Tibial artery (tissue), 4 donors: Measurements from ENCODE around the gene YWHAB.

Experiments used
- DNase-seq, 2 donors: peaks; one replicate each; pipeline ENCODE4 v3.0.0-alpha.2; 2019
- H3K27ac ChIP-seq, 2 donors: fragments of 200-600 bp; sonication (generic) in 1 of 2; 1 replicate in 1 of 2; 2 replicates in 1 of 2; pipeline ENCODE4 v1.5.1; 2018 to 2019; ENCODE audit warnings: mild to moderate bottlenecking in 1 of 2
- H3K27me3 ChIP-seq, 2 donors: fragments of 200-600 bp; sonication (generic) in 1 of 2; one replicate each; pipeline versions ENCODE4 v1.5.1 to v1.6.0; 2016 to 2019
- H3K36me3 ChIP-seq, 3 donors: fragments of 200-600 bp; sonication (generic) in 2 of 3; one replicate each; pipeline ENCODE4 v1.5.1; 2016 to 2019; ENCODE audit warnings: mild to moderate bottlenecking in 2 of 3
- H3K4me1 ChIP-seq, 4 donors: fragments of 200-600 bp; sonication (generic) in 2 of 4; 1 replicate in 3 of 4; 2 replicates in 1 of 4; pipeline ENCODE4 v1.5.1; 2016 to 2019
- H3K4me3 ChIP-seq, 2 donors: fragments of 200-600 bp; sonication (generic) in 1 of 2; 1 replicate in 1 of 2; 2 replicates in 1 of 2; pipeline ENCODE4 v1.5.1; 2018 to 2019; ENCODE audit warnings: mild to moderate bottlenecking in 2 of 2
- H3K9me3 ChIP-seq, 3 donors: fragments of 200-600 bp; sonication (generic) in 1 of 3; one replicate each; pipeline ENCODE4 v1.5.1; 2016 to 2019
- intact Hi-C: fragments of 100-400 bp; cut with DNase I; formaldehyde crosslinking; loops from one replicate; pipeline ENCODE4 v1.15.0; 2023; ENCODE audit warnings: low total_unique reads
- TF ChIP-seq, protein P1 (sequence below), 2 experiments: fragments of 200-600 bp in 1 of 2; fragments of 450-650 bp in 1 of 2; IDR thresholded peaks; one replicate each; pipeline ENCODE4 v1.5.1; 2017 to 2019; ENCODE audit warnings: antibody characterized with exemption in 2 of 2, mild to moderate bottlenecking in 1 of 2, moderate library complexity in 1 of 2

YWHAB gene

DNA sequence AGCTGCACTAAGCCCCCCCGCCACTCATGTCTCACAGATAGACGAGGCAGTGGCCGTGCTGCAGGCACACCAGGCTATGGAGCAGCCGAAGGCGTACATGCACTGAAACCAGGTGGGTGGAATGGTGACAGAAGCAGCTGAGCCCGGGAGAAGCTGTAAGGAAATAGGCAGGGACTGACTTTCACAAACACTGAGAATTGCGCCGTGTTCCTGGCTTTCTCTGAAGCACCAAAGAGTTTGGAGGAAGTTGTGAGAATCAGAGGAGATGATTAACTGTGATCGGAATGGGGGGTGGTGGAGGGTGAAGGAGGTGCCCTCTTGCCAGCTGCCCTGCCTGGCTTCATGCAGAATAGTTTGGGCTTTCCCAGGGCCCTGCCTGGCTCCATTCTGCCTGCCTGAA, 53.1 kb downstream of the YWHAB start:
- peaks cover 27 to 91% (median 28%) of the 10 kb centered on the region in 3 donors for H3K36me3 ChIP-seq
- no peak overlapping the region for H3K27ac ChIP-seq
- intact Hi-C loops: no loop called here
- H3K27me3 ChIP-seq: no peaks in the 10 kb centered on the region
- H3K4me1 ChIP-seq: no peaks in the 10 kb centered on the region
- TF ChIP-seq, protein P1, sequence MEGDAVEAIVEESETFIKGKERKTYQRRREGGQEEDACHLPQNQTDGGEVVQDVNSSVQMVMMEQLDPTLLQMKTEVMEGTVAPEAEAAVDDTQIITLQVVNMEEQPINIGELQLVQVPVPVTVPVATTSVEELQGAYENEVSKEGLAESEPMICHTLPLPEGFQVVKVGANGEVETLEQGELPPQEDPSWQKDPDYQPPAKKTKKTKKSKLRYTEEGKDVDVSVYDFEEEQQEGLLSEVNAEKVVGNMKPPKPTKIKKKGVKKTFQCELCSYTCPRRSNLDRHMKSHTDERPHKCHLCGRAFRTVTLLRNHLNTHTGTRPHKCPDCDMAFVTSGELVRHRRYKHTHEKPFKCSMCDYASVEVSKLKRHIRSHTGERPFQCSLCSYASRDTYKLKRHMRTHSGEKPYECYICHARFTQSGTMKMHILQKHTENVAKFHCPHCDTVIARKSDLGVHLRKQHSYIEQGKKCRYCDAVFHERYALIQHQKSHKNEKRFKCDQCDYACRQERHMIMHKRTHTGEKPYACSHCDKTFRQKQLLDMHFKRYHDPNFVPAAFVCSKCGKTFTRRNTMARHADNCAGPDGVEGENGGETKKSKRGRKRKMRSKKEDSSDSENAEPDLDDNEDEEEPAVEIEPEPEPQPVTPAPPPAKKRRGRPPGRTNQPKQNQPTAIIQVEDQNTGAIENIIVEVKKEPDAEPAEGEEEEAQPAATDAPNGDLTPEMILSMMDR (IDR thresholded peaks at IDR 0.05): no peak
- H3K4me3 ChIP-seq: no peak overlapping the region
- no peaks in the 10 kb centered on the region for H3K9me3 ChIP-seq
- no peak for DNase-seq

DNA sequence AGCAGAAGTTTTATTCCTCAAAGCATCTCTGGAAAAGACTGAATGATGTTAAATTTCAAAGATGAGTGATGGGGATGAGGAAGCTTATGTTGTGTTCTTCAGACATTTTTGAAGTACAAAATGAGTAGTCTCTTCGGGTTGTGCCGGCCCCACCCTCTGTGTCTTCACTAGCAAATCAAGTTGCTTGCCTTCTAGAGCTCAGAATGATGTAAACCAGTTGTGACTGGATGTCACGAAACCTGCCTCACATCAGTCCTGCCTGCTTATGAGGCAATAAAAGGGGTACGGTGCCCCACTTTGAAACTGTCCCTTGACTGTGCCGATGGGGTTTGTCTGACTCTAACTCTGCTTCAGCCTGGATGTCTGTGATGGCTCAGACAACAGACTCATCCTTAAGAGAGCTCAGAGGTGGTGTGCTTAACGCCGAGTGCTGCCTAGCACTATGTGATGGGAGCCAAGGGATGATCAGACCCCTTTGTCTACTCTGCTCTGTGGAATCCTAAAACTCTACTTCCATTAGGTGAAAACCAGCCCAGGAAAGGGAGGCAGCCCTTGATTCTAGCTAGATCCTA, 55.7 kb downstream of the YWHAB start:
- TF ChIP-seq, protein P1 (IDR thresholded peaks at IDR 0.05): no peak
- intact Hi-C loops: no loop called here
- Histone ChIP-seq H3K4me1 (no peaks in the 10 kb centered on the region), H3K9me3 (no peaks in the 10 kb centered on the region), H3K36me3 (peaks cover 35 to 95% (median 47%) of the 10 kb centered on the region in 3 donors), H3K27me3 (no peaks in the 10 kb centered on the region), H3K27ac (no peak overlapping the region), H3K4me3 (no peak overlapping the region)
- DNase-seq: no peak

DNA sequence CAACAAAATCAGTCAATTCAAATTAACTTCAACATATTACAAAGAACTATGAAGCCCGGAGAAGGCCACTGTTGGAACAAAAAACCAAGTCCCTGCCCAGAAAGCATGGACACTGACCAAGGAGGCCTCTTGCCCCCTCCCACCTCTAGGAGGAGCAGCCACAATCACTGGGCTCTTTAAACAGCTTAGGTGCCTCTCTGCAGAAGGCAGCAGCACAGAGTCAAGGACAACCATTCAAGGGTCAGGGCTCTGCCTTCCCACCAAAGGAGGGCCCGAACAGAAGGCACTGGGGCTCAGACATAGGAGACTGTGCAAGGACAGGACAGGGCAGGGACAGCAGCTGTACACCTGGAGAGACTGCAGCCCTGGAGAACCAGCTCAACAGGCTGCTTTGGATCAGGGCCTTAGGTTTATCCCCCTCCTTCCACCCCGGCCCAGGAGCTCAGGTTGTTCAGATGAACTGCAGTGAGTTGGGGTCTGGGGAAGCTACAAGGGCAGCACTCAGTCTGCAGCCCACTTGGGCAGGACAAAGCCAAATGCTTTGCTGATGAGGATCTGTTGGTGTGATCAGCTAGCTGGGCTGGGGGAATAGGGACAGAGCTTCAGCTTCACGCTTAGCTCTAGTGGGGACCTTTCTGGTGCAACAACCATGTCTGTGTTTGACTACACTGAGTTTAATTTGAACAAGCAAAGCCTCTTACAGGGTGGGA, 56.9 kb downstream of the YWHAB start:
- no peaks in the 10 kb centered on the region for H3K27me3 ChIP-seq
- no peak overlapping the region for H3K27ac ChIP-seq
- no peak for DNase-seq
- H3K36me3 ChIP-seq: peaks cover 47 to 97% (median 54%) of the 10 kb centered on the region in 3 donors
- no peak overlapping the region for H3K4me3 ChIP-seq
- no peaks in the 10 kb centered on the region for H3K4me1 ChIP-seq
- H3K9me3 ChIP-seq: no peaks in the 10 kb centered on the region
- intact Hi-C loops: no loop called here
- TF ChIP-seq, protein P1 (IDR thresholded peaks at IDR 0.05): no peak

DNA sequence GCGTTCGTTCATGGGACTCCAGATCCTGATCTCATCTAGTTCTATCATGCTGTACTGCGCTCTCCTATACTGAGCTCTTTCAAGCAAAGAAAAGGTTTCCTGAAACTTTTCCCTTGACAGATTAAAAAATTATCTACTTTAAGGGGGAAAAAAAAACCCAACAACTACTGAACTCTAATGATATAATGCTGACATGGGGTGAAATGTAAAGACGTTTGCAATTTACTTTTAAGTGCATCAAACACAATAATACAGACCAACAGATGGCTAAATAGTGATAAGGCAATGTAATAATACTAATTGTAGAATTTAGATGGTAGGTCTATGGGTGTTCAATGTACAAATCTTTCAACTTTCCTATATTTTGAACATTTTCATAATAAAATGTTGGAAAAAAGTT, 58.3 kb downstream of the YWHAB start:
- intact Hi-C loops: no loop called here
- no peak for DNase-seq
- TF ChIP-seq, protein P1 (IDR thresholded peaks at IDR 0.05): no peak
- Histone ChIP-seq H3K27ac (no peak overlapping the region), H3K36me3 (peaks cover 59 to 97% (median 68%) of the 10 kb centered on the region in 3 donors), H3K4me1 (no peaks in the 10 kb centered on the region), H3K9me3 (no peaks in the 10 kb centered on the region), H3K4me3 (no peak overlapping the region), H3K27me3 (no peaks in the 10 kb centered on the region)

DNA sequence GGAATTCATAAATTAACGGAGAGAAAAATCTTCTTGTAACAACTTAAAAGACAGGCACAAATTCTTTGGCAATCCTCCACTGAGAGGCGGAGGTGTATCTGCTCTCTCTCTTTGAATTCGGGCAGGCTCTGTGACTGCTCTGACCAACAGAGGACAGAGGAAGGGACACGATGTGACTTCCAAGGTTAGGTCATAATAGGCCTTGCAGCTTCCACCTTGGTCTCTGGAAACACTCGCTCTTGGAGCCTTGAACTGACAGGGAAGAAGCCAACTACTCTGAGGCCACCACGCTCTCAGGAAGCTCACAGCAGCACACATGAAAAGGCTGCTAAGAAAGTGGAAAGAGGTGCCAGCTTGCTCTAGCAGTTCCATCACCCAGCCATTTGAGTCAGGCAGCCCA, 59.8 kb downstream of the YWHAB start:
- Histone ChIP-seq H3K4me1 (no peaks in the 10 kb centered on the region), H3K9me3 (no peaks in the 10 kb centered on the region), H3K27me3 (no peaks in the 10 kb centered on the region), H3K27ac (no peak overlapping the region), H3K4me3 (no peak overlapping the region), H3K36me3 (peaks cover 68 to 97% (median 79%) of the 10 kb centered on the region in 3 donors)
- intact Hi-C loops: no loop called here
- TF ChIP-seq, protein P1 (IDR thresholded peaks at IDR 0.05): no peak
- no peak for DNase-seq
